Spleen (tissue), 11 donors: ENCODE data around the gene TRIM69. TPM values are rescaled to one million over a fixed set of nuclear protein-coding genes. Genes with fewer than 3 reads are reported as not detected.

ENCODE experiments used
- DNase-seq: peaks from one replicate; pipeline ENCODE4 v3.0.0-alpha.2; 2020
- H3K27ac ChIP-seq, 8 donors: fragments of 200-600 bp; sonication (generic) in 7 of 8; 1 replicate in 4 of 8; 2 replicates in 4 of 8; pipeline versions ENCODE4 v1.5.0 to v1.8.0; 2016 to 2021; ENCODE audit warnings: inconsistent platforms in 4 of 8, mild to moderate bottlenecking in 4 of 8, moderate library complexity in 1 of 8
- H3K27me3 ChIP-seq, 7 donors: fragments of 200-600 bp; sonication (generic) in 6 of 7; replicated peaks in 1 of 7; 1 replicate in 4 of 7; 2 replicates in 3 of 7; pipeline versions ENCODE4 v1.5.0 to v1.8.0; 2016 to 2021; ENCODE audit warnings: inconsistent platforms in 3 of 7, mild to moderate bottlenecking in 1 of 7
- H3K36me3 ChIP-seq, 6 donors: fragments of 200-600 bp; sonication (generic) in 5 of 6; 1 replicate in 4 of 6; 2 replicates in 2 of 6; pipeline versions ENCODE4 v1.5.0 to v1.8.0; 2016 to 2021; ENCODE audit warnings: inconsistent platforms in 2 of 6
- H3K4me1 ChIP-seq, 6 donors: fragments of 200-600 bp; sonication (generic) in 5 of 6; 1 replicate in 3 of 6; 2 replicates in 3 of 6; pipeline versions ENCODE4 v1.5.0 to v1.8.0; 2016 to 2021; ENCODE audit warnings: inconsistent platforms in 3 of 6
- H3K4me3 ChIP-seq, 8 donors: fragments of 200-600 bp; sonication (generic) in 7 of 8; 1 replicate in 4 of 8; 2 replicates in 4 of 8; pipeline versions ENCODE4 v1.5.0 to v1.8.0; 2016 to 2021; ENCODE audit warnings: inconsistent platforms in 4 of 8, mild to moderate bottlenecking in 4 of 8, moderate library complexity in 2 of 8
- H3K9me3 ChIP-seq, 8 donors: fragments of 200-600 bp; sonication (generic) in 7 of 8; 1 replicate in 4 of 8; 2 replicates in 4 of 8; pipeline versions ENCODE4 v1.5.0 to v1.8.0; 2016 to 2021; ENCODE audit warnings: inconsistent platforms in 4 of 8
- POLR2A ChIP-seq, 3 donors: fragments of 450-650 bp; IDR thresholded peaks; one replicate each; pipeline ENCODE4 v1.5.1; 2017; ENCODE audit warnings: antibody characterized with exemption in 3 of 3, mild to moderate bottlenecking in 1 of 3
- POLR2AphosphoS5 ChIP-seq, 3 donors: sonication (generic); formaldehyde crosslinking; IDR thresholded peaks; one replicate each; pipeline ENCODE4 v1.5.1; 2017; ENCODE audit warnings: antibody characterized with exemption in 3 of 3
- WGBS, 5 donors: extraction: QIAGEN DNeasy Blood & Tissue Kit in 3 of 5; methylation state at CpG; one replicate each; pipeline versions ENCODE4 v1.1.5 to v1.1.7; 2013 to 2018; 5-methylcytosine and 5-hydroxymethylcytosine counted together
- intact Hi-C: fragments of 100-400 bp; cut with DNase I; formaldehyde crosslinking; loops from one replicate; pipeline ENCODE4 v1.15.0; 2023; ENCODE audit warnings: low total_unique reads
- polyA plus RNA-seq, 3 donors: library from polyadenylated mRNA; stranded (reverse); fragments of 200-250 nt; gene quantifications; one replicate each; pipeline ENCODE4 v1.2.1, GENCODE V29; 2013
- total RNA-seq, 7 donors: library from RNA; depleted of rRNA in 3 of 7; stranded (reverse); fragments of >200 nt in 3 of 7; fragmentation: NEBNext Ultra II Directional in 4 of 7; extraction: Animal tissue kit (Norgen Biotek cat#: 25700) in 4 of 7; gene quantifications; one replicate each; pipeline versions ENCODE4 v1.1.0 to v1.2.1, GENCODE V29; 2016 to 2021
- TF ChIP-seq, protein P1 (sequence below), 11 experiments: fragments of 200-600 bp in 7 of 11; fragments of 450-650 bp in 4 of 11; sonication (generic) in 4 of 11; IDR thresholded peaks in 8 of 11; conservative IDR thresholded peaks in 3 of 11; 1 replicate in 7 of 11; 2 replicates in 4 of 11; pipeline versions ENCODE4 v1.4.0 to v1.8.0; 2016 to 2021; ENCODE audit warnings: antibody characterized with exemption in 11 of 11, inconsistent platforms in 4 of 11, mild to moderate bottlenecking in 1 of 11
- donor health status: healthy with polysubstance abuse.
- donor health status: DM: no; HTN: no; CAD: no; lungs with moderate emphysema.
- donor health status: DM: no; HTN: no; CAD: no.
- donor health status: Bipolar disorder and iron deficiency.
- donor health status: healthy.
- donor health status: DM: no; HTN: no; CAD: no.
- donor health status: DM: yes; HTN: yes; CAD: no.

The TRIM69 gene
- total and polyA plus RNA-seq, 10 donors: 16.4 to 54.9 (median 44.7) TPM

GRCh38 chr15:44804298-44805046 lies 68.1 kb downstream of the TRIM69 start:
- intact Hi-C loops: no loop called here
- H3K4me3 ChIP-seq: no peak overlapping the region
- 65 to 81% (median 77%) methylated on average over 4 of the region's 4 CpGs for WGBS, 5 donors
- peak overlapping the region in 1 of 8 donors; percentile 25 for H3K27ac ChIP-seq
- no peaks in the 10 kb centered on the region for H3K27me3 ChIP-seq
- no peak for DNase-seq
- TF ChIP-seq, protein P1, sequence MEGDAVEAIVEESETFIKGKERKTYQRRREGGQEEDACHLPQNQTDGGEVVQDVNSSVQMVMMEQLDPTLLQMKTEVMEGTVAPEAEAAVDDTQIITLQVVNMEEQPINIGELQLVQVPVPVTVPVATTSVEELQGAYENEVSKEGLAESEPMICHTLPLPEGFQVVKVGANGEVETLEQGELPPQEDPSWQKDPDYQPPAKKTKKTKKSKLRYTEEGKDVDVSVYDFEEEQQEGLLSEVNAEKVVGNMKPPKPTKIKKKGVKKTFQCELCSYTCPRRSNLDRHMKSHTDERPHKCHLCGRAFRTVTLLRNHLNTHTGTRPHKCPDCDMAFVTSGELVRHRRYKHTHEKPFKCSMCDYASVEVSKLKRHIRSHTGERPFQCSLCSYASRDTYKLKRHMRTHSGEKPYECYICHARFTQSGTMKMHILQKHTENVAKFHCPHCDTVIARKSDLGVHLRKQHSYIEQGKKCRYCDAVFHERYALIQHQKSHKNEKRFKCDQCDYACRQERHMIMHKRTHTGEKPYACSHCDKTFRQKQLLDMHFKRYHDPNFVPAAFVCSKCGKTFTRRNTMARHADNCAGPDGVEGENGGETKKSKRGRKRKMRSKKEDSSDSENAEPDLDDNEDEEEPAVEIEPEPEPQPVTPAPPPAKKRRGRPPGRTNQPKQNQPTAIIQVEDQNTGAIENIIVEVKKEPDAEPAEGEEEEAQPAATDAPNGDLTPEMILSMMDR (IDR thresholded peaks at IDR 0.05 in 8 of 11, conservative IDR thresholded peaks at IDR 0.05 in 3 of 11): no peak
- no peak for TF ChIP-seq POLR2A (IDR thresholded peaks at IDR 0.05)
- TF ChIP-seq POLR2AphosphoS5 (IDR thresholded peaks at IDR 0.05): no peak
- peaks cover 0 to 9% (median 0%) of the 10 kb centered on the region in 6 donors for H3K4me1 ChIP-seq
- H3K9me3 ChIP-seq: no peaks in the 10 kb centered on the region
- no peaks in the 10 kb centered on the region for H3K36me3 ChIP-seq

- Histone ChIP-seq H3K27ac (no peak overlapping the region), H3K36me3 (no peaks in the 10 kb centered on the region), H3K4me3 (no peak overlapping the region), H3K4me1 (no peaks in the 10 kb centered on the region), H3K9me3 (no peaks in the 10 kb centered on the region), H3K27me3 (no peaks in the 10 kb centered on the region)
- intact Hi-C loops: no loop called here
- no peak for TF ChIP-seq POLR2AphosphoS5 (IDR thresholded peaks at IDR 0.05)
- TF ChIP-seq, protein P1 (IDR thresholded peaks at IDR 0.05 in 8 of 11, conservative IDR thresholded peaks at IDR 0.05 in 3 of 11): no peak
- TF ChIP-seq POLR2A (IDR thresholded peaks at IDR 0.05): no peak
- 82 to 90% (median 83%) methylated on average over 4 of the region's 4 CpGs for WGBS, 5 donors
- DNase-seq: no peak
These were observed 72.2 kb downstream of the TRIM69 start for GRCh38 chr15:44808557-44808956.

GRCh38 chr15:44810237-44810636 lies 73.9 kb downstream of the TRIM69 start:
- intact Hi-C loops: no loop called here
- 81 to 86% (median 83%) methylated on average over 10 of the region's 10 CpGs for WGBS, 5 donors

GRCh38 chr15:44811337-44811736 lies 75.0 kb downstream of the TRIM69 start:
- Histone ChIP-seq H3K27ac (no peak overlapping the region), H3K4me3 (no peak overlapping the region), H3K27me3 (peaks cover 0 to 7% (median 0%) of the 10 kb centered on the region in 7 donors), H3K4me1 (no peaks in the 10 kb centered on the region), H3K36me3 (no peaks in the 10 kb centered on the region), H3K9me3 (no peaks in the 10 kb centered on the region)
- no peak for DNase-seq
- TF ChIP-seq POLR2A (IDR thresholded peaks at IDR 0.05) (no peak), POLR2AphosphoS5 (IDR thresholded peaks at IDR 0.05) (no peak)
- TF ChIP-seq, protein P1 (IDR thresholded peaks at IDR 0.05 in 8 of 11, conservative IDR thresholded peaks at IDR 0.05 in 3 of 11): no peak
- WGBS, 5 donors: 39 to 77% (median 56%) methylated on average over 3 of the region's 3 CpGs
- intact Hi-C loops: no loop called here

More at GRCh38 chr15:44810237-44810636, 73.9 kb downstream of the TRIM69 start:
- no peaks in the 10 kb centered on the region for H3K27me3 ChIP-seq
- no peak for DNase-seq
- TF ChIP-seq, protein P1 (IDR thresholded peaks at IDR 0.05 in 8 of 11, conservative IDR thresholded peaks at IDR 0.05 in 3 of 11): no peak
- no peak for TF ChIP-seq POLR2A (IDR thresholded peaks at IDR 0.05)
- no peak for TF ChIP-seq POLR2AphosphoS5 (IDR thresholded peaks at IDR 0.05)
- no peaks in the 10 kb centered on the region for H3K4me1 ChIP-seq
- no peaks in the 10 kb centered on the region for H3K36me3 ChIP-seq
- H3K27ac ChIP-seq: no peak overlapping the region
- H3K4me3 ChIP-seq: no peak overlapping the region
- H3K9me3 ChIP-seq: no peaks in the 10 kb centered on the region
